Activated CD4-positive, alpha-beta T cell treated with anti-CD3 and anti-CD28 coated beads, Interleukin-2, amount 50 U/mL, for 1 hour (primary cell): ENCODE results near the gene ARID1B.
"Not testable (repeated sequence)": the region's sequence is repeated elsewhere in the genome, so short reads cannot be mapped to it uniquely, and the experiment has no call there.

Experiments used
- DNase-seq: peaks from one replicate; pipeline ENCODE4 v3.0.0-alpha.2; 2020

The ARID1B gene

DNA sequence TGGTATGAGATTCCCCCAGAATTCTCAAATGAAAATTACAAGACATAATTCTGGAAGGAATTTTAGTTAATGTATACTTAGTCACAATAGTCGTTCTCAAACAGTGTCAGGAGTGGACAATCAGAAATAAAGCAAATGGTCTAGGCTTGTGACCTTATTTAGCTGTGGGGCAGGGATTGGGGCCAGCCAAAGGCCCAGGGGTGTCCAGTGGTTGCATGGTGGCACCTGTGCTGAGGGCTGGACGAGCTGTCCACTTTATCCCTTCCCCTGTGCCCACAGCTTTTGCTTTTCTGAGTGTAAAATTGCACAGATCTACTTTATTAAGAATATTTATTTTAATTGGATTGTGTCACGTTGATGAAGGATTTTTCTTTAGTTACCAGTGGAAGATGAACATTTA is 195.0 kb downstream of the ARID1B start:
- no peak for DNase-seq

- no peak for DNase-seq
Observed at GRCh38 chr6:156974830-156975261, 197.7 kb downstream of the ARID1B start.

- no peak for DNase-seq
Observed at GRCh38 chr6:156975414-156975813, 198.2 kb downstream of the ARID1B start.

DNA sequence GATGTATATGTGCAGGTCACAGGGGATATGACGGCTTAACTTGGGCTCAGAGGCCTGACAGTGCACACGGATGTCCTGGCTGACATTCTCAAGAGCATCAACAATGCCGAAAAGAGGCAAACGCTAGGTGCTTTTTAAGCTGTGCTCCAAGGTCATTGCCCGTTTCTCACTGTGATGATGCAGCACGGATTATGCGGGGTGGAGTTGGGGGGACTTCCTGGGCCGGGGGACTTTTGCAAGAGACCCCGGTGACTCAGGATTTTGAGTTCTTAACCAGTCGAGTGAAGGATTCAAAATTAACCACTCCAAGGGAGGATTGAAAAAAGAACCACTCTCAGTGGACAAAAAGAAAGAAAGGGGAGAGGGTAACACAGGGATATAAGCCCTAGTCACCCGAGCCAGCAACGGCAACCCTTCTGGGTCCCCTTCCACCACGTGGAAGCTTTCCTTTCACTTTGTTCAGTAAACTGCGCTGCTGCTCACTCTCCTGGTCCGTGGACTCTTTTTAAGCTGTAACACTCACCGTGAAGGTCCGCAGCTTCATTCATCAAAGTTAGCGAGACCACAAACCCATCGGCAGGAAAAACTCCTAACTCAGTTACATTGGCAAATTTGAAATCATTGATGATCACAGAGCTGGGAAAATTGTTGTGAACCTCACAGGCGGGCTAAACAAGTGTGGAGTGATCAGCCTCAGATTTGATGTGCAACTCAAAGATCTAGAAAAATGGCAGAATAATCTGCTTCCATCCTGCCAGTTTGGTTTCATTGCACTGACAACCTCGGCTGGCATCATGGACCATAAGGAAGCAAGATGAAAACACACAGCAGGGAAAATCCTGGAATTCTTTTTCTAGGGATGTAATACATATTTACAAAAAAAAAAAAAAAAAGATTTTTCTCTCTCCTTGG is 199.3 kb downstream of the ARID1B start:
- DNase-seq: no peak

GRCh38 chr6:156977527-156978291 is 200.5 kb downstream of the ARID1B start:
- no peak for DNase-seq

DNA sequence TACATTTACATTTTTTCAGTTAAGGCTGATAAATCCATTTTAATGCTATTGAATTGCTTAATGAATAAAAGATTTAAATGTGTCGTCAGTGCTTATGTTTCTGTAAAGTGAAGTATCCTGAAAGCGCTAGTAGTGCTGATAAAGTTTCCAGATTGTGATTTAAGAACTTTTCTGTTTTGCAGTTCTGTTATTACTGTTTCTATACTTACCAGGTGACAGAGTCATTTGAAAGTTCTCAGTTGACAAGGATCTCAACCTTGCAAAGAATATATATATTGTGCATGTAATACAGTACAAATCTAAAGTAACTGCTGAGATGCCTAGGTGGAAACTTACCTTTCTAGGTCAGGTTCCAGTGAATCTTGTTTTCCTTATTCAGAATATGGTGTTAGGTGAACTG is 201.8 kb downstream of the ARID1B start:
- DNase-seq: no peak

DNA sequence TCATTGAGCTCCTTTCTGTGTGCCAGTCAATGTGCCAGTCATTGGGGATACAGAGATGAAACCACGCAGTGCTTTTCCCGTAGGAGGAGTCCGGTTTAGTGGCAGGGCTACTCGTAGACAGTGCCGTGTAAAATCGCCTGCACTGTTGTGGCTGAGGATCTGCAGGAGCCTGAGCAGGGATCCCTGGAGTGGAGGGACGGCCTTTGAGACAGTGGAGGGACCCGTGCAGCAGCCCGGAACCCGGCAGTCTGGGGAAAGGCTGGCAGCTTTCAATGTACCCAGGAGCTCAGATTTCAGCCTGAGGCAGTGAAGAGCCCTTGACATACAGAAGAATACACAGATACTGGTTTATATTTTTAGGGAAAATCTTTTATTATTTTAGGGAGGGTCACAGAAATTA is 203.3 kb downstream of the ARID1B start:
- DNase-seq: no peak

DNA sequence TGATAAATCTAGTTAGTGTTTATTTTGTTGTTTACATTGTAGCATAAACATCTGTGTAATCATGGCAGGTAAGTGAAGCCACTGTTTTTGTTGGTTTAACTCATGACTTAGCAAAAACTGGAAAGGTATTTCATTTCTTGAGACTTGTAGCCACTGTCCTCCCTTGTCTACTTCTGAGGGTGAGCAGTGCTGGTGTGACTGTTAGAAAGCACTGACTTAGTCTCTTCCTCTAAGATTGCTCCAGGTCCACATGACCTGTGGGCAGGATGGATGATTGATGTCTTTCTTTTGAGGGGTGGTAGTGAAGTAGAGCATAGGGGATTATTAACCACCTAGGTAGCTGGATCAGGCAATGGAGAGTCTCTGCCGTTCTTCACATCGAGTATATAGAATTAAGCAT is 203.8 kb downstream of the ARID1B start:
- DNase-seq: no peak

DNA sequence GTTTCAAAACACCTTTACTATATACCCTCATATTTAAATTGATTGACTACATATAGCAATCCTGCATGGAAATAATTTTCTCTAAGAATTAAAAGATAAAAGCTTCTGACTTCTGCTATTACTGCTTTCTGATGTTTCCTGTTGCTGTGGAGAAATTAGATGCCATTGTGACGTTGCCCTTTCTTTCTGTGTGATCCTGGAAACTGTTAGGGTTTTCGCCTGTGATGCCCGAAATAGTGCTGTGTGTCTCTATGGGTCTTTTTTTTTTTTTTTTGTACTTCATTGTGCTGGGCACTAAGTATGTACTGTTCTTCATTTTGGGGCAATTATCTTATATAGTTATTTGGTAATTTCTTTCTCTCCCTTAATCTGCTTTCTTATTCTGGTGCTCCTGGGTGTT is 205.0 kb downstream of the ARID1B start:
- DNase-seq: no peak

DNA sequence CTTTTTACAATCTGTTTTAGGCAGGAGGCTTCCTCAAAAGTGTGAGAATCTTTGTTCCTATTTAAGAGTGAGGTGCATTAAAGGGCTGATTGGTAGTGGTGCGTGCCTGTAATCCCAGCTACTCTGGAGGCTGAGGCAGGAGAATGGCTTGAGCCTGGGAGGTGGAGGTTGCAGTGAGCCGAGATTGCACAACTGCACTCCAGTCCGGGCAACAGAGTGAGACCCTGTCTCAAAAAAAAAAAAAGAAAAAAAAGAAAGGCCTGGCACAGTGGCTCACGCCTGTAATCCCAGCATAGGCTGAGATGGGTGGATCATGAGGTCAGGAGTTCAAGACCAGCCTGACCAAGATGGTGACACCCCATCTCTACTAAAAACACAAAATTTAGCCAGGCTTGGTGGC is 205.7 kb downstream of the ARID1B start:
- DNase-seq: not testable (repeated sequence)

DNA sequence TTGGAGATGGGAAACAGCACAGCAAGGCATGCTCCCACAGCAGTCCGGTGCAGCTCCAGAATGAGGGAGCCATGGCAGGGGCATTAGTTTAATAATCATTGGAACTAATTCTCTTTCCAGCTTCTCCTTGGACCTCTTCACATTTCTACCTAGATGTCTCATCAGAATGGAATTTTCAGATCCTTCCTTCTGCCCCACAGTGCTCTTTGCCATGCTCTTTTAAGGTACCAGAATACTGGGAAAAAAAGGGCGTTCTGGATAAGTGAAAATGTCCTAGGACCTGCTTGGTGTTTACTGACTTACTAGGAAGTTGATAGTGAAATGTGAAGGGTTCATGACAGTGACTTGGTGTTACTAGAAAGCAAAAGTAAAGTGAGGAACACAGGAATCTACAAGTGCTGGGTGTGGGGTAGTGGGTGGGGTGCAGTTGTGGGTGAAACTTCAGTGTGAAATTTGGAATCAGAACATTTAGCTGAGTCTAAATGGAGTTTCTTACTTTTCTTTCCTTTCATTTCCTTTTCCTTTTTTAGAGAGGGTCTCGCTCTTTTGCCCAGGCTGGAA is 207.1 kb downstream of the ARID1B start:
- DNase-seq: no peak

GRCh38 chr6:156985309-156985708 is 208.1 kb downstream of the ARID1B start:
- DNase-seq: no peak

DNA sequence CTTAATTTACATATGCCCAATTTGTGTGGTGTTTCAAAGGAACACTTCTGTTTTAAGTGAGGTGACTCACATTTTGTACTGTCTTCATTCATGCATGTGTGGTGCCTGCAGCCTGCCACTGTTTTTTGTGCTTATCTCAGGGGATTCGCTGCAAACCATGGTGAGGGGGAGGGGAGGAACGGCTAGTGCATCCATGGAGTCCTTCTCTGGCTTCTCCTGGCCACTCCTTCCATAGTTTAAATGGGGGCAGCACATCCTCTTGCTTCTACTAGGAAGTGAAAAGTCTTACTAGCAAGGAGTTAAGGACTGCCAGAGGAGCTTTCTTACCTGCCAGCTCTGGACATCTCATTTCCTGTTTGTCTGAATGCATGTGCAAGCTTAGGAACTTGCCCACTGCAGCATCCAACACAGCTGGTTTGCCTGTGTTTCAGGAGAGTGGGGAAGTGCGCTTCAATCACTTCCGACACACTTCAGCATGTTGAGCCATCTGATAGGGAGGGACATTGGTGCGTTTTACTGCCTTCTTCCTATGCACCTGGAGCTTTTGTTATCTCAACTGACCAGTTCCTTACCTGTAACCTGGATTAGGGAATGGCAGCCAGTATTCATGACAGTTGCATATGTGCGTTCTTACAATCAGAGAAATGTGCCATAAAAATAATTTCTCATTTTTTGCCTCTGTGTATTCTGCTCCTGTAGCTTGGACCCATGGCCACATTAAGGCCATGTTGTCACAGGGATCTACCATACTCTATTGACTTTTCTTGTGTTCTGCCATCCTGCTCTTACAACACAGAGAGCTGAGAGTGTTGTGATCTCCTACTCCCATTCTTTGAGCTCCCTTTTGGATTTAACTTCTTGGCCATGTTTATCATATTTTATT is 211.3 kb downstream of the ARID1B start:
- no peak for DNase-seq

DNA sequence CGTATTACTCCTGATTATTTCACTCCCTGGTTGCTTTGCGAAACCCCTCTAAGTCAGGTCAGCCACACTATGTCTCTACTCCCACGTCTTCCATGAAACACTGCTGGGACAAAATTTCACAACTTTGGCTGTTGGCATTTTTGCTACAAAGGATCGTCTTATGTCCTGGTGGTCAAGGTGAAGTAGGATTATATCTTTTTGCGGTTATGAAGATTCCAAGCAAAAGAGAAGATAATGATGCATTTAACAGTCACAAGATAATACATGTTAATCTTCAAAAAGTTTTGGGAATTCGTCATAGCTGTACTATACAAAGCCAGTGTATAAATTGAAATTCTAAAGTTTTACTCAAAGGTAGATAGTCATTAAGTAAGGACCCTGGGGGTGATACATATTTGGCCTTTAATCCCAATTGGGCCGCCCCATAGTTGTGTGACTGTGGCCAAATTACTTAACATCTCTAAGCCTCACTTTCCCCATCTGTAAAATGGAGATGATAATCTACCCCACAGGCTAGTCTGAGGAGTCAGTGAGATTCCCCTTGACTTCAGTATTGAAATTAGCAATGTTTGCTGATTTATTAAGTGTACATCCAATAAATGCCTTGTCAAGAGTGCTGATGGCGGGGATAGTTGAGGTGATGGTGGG is 212.1 kb downstream of the ARID1B start:
- DNase-seq: no peak

DNA sequence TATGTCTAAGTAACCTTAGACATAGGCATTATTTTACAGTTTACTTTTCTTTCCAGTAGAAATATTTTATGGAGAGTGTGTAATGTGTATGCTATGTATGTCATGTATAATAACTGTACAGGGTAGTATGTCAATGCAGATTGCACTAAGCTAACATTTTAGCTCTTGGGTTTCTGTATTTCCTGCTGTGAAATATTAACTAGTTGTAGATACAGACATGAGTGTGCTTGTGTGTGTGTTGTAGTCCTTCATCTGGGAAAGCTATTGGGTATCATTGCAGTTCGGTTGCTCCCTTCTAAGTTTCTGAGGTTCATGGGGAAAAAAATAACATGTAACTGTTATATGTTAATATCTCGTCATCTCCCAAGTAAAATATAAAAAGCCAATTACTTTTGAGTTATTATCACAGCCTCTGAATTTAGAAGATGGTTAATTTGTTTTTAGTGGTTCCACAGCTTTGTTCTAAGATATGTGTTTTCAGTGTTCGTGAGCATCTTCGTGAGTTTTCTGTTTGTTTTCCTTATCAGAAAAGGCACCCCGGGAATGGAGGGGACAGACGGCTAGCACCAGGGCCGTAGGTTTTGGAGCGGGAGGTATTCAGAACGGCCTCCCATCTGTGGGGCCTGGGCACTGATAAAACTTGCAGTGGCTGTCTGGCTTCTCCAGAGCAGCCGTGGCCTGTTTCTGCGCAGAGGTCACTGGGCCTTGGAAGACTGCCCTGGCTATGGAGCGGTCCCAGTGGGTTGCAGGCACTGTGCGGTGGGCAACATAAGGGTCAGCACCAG is 215.0 kb downstream of the ARID1B start:
- no peak for DNase-seq

GRCh38 chr6:156993713-156994112 is 216.5 kb downstream of the ARID1B start:
- no peak for DNase-seq

GRCh38 chr6:156994215-156995076 is 217.3 kb downstream of the ARID1B start:
- no peak for DNase-seq

- DNase-seq: no peak
Observed at GRCh38 chr6:156995502-156995901, 218.3 kb downstream of the ARID1B start.

- DNase-seq: no peak
Observed at GRCh38 chr6:156996265-156996664, 219.1 kb downstream of the ARID1B start.

DNA sequence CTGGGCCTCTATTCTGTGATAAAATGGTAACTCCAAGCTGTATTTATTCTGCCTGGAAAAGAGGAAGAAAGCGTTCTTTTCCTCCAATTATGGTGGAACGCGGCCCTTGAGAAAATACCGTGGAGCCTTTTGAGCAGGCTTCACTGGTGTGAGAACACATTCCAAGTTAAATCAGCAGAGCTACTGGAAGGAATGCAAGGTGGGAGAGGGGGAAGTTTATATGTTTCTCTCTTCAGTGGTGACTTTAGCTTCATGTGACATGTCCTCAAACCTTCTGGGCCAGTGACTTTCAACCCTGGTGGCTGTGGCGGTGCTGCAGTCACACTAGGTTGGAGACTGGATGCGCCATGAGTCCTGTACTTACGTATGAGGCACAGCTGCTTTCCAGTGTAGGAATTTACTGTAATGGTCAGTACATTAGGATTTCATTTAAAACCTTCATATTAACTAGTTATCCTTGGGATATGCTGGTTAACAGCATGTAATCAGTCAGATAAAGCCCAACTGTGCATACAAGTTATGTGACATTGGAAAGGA is 221.7 kb downstream of the ARID1B start:
- no peak for DNase-seq
